Activated naive CD8-positive, alpha-beta T cell treated with anti-CD3 and anti-CD28 coated beads for 36 hours (primary cell): ENCODE measurements around the gene RBM47. TPM values are rescaled to one million over a fixed set of nuclear protein-coding genes. Genes with fewer than 3 reads are reported as not detected.
"Not testable (repeated sequence)": the region's sequence is repeated elsewhere in the genome, so short reads cannot be mapped to it uniquely, and the experiment has no call there.

Experiments
- DNase-seq: peaks from one replicate; pipeline ENCODE4 v3.0.0; 2021
- H3K27ac Mint-ChIP-seq: one replicate; pipeline ENCODE4 v1.8.0; 2022; ENCODE audit warnings: mild to moderate bottlenecking, moderate library complexity, mixed read lengths
- H3K27me3 Mint-ChIP-seq: one replicate; pipeline ENCODE4 v1.8.0; 2022; ENCODE audit warnings: mild to moderate bottlenecking, mixed read lengths
- H3K36me3 Mint-ChIP-seq: one replicate; pipeline ENCODE4 v1.8.0; 2021; ENCODE audit warnings: mild to moderate bottlenecking, mixed read lengths
- H3K4me1 Mint-ChIP-seq: one replicate; pipeline ENCODE4 v1.8.0; 2021; ENCODE audit warnings: mixed read lengths
- H3K4me3 Mint-ChIP-seq: one replicate; pipeline ENCODE4 v1.8.0; 2022; ENCODE audit warnings: mild to moderate bottlenecking, moderate library complexity, mixed read lengths
- H3K9me3 Mint-ChIP-seq: one replicate; pipeline ENCODE4 v1.8.0; 2022; ENCODE audit warnings: mixed read lengths
- total RNA-seq, 2 experiments: library from RNA; stranded (reverse); gene quantifications; one replicate each; pipeline ENCODE4 v1.2.3, GENCODE V29; 2021

The RBM47 gene
- total RNA-seq, 2 experiments from 2014 or later = 0.16 to 0.22 TPM

DNA sequence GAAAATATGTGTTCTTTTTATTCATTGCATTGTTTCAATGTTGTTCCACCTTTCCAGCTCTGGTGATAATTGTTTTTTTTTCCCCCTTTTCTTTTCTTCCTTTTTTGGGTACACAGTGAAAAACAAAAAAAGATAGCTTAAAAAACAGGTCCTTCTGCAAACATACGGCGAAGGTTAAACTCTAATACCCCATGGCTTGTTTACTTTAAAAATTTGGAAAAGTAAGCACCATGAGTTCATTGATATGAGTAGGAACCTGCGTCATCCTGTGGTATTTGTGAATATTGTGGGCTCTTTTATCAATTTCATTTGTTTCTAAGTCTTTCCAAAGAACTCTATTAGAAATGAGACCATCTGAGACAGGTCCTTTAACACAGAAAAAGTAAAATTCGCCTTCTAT lies 171.0 kb downstream of the RBM47 start:
- Mint-ChIP-seq H3K27ac (no peak overlapping the region), H3K4me1 (peaks cover 2% of the 10 kb centered on the region), H3K4me3 (no peak overlapping the region), H3K36me3 (no peaks in the 10 kb centered on the region), H3K27me3 (no peaks in the 10 kb centered on the region), H3K9me3 (no peaks in the 10 kb centered on the region)
- DNase-seq = no peak

GRCh38 chr4:40458109-40458508 lies 171.6 kb downstream of the RBM47 start:
- Mint-ChIP-seq H3K4me1 (peaks cover 2% of the 10 kb centered on the region), H3K27ac (no peak overlapping the region), H3K27me3 (no peaks in the 10 kb centered on the region), H3K4me3 (no peak overlapping the region), H3K9me3 (no peaks in the 10 kb centered on the region), H3K36me3 (no peaks in the 10 kb centered on the region)
- DNase-seq = no peak

DNA sequence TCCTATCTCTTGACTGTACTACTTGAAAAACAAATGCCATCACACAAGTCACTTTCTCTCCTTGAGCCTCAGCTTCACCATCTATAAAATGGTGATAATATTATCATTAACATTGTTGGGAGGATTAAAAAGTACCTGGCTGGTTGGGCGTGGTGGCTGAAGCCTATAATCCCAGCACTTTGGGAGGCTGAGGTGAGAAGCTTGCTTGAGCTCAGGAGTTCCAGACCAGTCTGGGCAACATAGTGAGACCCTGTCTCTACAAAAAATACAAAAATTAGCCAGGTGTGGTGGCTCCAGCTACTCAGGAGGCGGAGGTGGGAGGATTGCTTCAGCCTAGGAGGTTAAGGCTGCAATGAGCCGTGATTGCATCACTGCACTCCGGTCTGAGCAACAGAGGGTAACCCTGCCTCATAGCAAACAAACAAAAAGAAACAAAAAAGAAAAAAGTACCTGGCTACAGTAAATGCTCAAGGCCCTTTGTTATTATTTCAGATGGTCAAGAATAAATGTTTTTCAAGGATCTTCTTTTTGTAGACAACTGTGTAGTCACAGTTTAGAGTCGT lies 174.2 kb downstream of the RBM47 start:
- no peak overlapping the region for H3K4me3 Mint-ChIP-seq
- H3K27ac Mint-ChIP-seq = no peak overlapping the region
- no peaks in the 10 kb centered on the region for H3K36me3 Mint-ChIP-seq
- peaks cover 10% of the 10 kb centered on the region for H3K4me1 Mint-ChIP-seq
- no peaks in the 10 kb centered on the region for H3K9me3 Mint-ChIP-seq
- no peak for DNase-seq
- no peaks in the 10 kb centered on the region for H3K27me3 Mint-ChIP-seq

- Mint-ChIP-seq H3K36me3 (no peaks in the 10 kb centered on the region), H3K4me3 (no peak overlapping the region), H3K27ac (no peak overlapping the region), H3K4me1 (peaks cover 10% of the 10 kb centered on the region), H3K9me3 (no peaks in the 10 kb centered on the region), H3K27me3 (no peaks in the 10 kb centered on the region)
- DNase-seq = no peak
Observed at GRCh38 chr4:40454816-40455215, 174.8 kb downstream of the RBM47 start.

- H3K4me1 Mint-ChIP-seq = peaks cover 10% of the 10 kb centered on the region
- H3K27ac Mint-ChIP-seq = no peak overlapping the region
- no peaks in the 10 kb centered on the region for H3K27me3 Mint-ChIP-seq
- no peak overlapping the region for H3K4me3 Mint-ChIP-seq
- DNase-seq = no peak
- H3K36me3 Mint-ChIP-seq = no peaks in the 10 kb centered on the region
- H3K9me3 Mint-ChIP-seq = no peaks in the 10 kb centered on the region
Observed at GRCh38 chr4:40453912-40454311, 175.8 kb downstream of the RBM47 start.

GRCh38 chr4:40448875-40449274 lies 180.8 kb downstream of the RBM47 start:
- Mint-ChIP-seq H3K27ac (no peak overlapping the region), H3K9me3 (no peaks in the 10 kb centered on the region), H3K27me3 (no peaks in the 10 kb centered on the region), H3K36me3 (no peaks in the 10 kb centered on the region), H3K4me3 (no peak overlapping the region), H3K4me1 (peaks cover 10% of the 10 kb centered on the region)
- no peak for DNase-seq

DNA sequence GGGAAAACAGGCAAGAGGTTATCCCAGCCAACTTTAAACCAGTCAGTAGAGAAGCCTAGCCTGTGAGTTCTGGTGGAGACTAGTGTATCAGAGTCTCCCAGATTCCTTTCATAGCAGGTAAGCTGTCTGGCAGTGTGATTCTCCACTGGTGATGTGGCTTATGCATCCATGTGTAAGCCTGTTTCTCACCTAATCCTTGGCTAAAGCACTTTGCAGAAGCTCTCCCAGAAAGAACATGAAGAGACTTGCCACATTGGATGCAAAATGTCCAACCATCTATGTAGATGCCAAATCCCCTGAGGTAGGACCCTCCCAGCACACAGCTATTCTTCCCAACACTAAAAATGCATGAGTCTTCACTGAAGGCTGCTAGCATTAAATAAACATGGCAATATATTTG lies 182.8 kb downstream of the RBM47 start:
- DNase-seq = no peak
- Mint-ChIP-seq H3K9me3 (no peaks in the 10 kb centered on the region), H3K27me3 (no peaks in the 10 kb centered on the region), H3K4me3 (no peak overlapping the region), H3K4me1 (peaks cover 7% of the 10 kb centered on the region), H3K27ac (no peak overlapping the region), H3K36me3 (no peaks in the 10 kb centered on the region)

DNA sequence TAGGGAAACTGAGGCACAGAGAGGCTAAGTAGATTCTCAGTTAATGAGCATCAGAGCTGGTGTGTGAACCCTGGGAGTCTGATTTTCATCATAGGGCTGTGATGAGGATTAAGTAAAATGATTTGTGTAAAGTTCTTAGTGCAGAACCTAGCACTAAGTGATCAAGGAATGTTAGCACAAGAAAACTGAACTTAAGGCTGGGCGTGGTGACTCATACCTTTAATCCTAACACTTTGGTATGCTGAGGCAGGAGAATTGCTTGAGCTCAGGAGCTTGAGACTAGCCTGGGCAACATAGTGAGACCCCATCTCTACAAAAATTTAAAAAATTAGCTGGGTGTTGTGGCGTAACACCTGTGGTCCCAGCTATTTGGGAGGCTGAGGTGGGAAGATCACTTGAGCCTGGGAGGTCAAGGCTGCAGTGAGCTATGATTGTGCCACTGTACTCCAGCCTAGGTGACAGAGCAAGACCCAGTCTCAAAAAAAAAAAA lies 183.4 kb downstream of the RBM47 start:
- DNase-seq, H3K27me3 Mint-ChIP-seq, H3K4me1 Mint-ChIP-seq, H3K36me3 Mint-ChIP-seq, H3K4me3 Mint-ChIP-seq, H3K9me3 Mint-ChIP-seq, H3K27ac Mint-ChIP-seq: not testable (repeated sequence)

GRCh38 chr4:40445671-40446070 lies 184.0 kb downstream of the RBM47 start:
- Mint-ChIP-seq H3K4me3 (no peak overlapping the region), H3K9me3 (no peaks in the 10 kb centered on the region), H3K4me1 (peaks cover 6% of the 10 kb centered on the region), H3K27me3 (no peaks in the 10 kb centered on the region), H3K27ac (no peak overlapping the region), H3K36me3 (no peaks in the 10 kb centered on the region)
- no peak for DNase-seq

GRCh38 chr4:40441430-40441829 lies 188.2 kb downstream of the RBM47 start:
- no peak overlapping the region for H3K27ac Mint-ChIP-seq

GRCh38 chr4:40439519-40439918 lies 190.1 kb downstream of the RBM47 start:
- peaks cover 19% of the 10 kb centered on the region for H3K4me1 Mint-ChIP-seq
- H3K27me3 Mint-ChIP-seq = no peaks in the 10 kb centered on the region
- peaks cover 2% of the 10 kb centered on the region for H3K9me3 Mint-ChIP-seq
- no peak for DNase-seq
- H3K4me3 Mint-ChIP-seq = no peak overlapping the region
- no peak overlapping the region for H3K27ac Mint-ChIP-seq
- H3K36me3 Mint-ChIP-seq = no peaks in the 10 kb centered on the region

More at GRCh38 chr4:40441430-40441829, 188.2 kb downstream of the RBM47 start:
- no peak for DNase-seq
- Mint-ChIP-seq H3K4me1 (peaks cover 15% of the 10 kb centered on the region), H3K4me3 (no peak overlapping the region), H3K27me3 (no peaks in the 10 kb centered on the region), H3K9me3 (peaks cover 2% of the 10 kb centered on the region), H3K36me3 (no peaks in the 10 kb centered on the region)

- no peaks in the 10 kb centered on the region for H3K36me3 Mint-ChIP-seq
- no peaks in the 10 kb centered on the region for H3K27me3 Mint-ChIP-seq
- H3K4me1 Mint-ChIP-seq = peaks cover 29% of the 10 kb centered on the region
- H3K9me3 Mint-ChIP-seq = peaks cover 2% of the 10 kb centered on the region
- H3K4me3 Mint-ChIP-seq = no peak overlapping the region
- no peak for DNase-seq
- H3K27ac Mint-ChIP-seq = no peak overlapping the region
Observed at GRCh38 chr4:40438384-40439026, 191.2 kb downstream of the RBM47 start.

DNA sequence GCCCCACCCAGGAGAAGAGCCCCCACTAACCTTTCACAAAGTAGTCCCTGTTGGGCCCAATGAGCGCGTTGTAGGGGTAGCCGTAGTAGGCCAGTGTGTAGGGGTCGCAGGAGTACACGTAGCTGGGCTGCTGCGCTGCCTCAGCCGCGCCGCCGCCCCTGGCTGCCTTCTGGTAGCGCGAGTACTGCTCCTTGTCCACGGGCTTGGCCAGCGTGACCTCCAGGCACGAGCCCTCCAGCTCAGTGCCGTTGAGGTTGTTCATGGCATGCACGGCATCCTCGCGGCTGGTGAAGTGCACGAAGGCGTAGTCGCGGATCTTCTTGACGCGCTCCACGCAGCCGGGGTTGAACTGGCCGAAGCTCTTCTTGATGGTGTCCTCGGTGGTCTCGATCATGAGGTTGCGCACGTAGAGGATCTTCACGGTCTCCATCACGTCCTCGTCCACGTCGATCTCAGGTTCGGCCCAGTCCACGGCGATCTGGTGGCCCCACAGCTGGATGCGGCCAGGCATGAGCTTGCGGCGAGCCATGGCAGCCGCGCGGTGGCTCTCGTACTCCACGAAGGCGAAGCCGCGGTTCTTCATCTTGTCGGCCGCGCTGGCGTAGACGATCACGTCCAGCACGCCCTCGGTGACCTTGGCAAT lies 191.8 kb downstream of the RBM47 start:
- peaks cover 34% of the 10 kb centered on the region for H3K4me1 Mint-ChIP-seq
- H3K27ac Mint-ChIP-seq = no peak overlapping the region
- H3K36me3 Mint-ChIP-seq = no peaks in the 10 kb centered on the region
- no peak overlapping the region for H3K4me3 Mint-ChIP-seq
- H3K9me3 Mint-ChIP-seq = peaks cover 2% of the 10 kb centered on the region
- H3K27me3 Mint-ChIP-seq = no peaks in the 10 kb centered on the region
- DNase-seq = no peak

- H3K9me3 Mint-ChIP-seq, H3K36me3 Mint-ChIP-seq, H3K27me3 Mint-ChIP-seq, DNase-seq, H3K27ac Mint-ChIP-seq, H3K4me3 Mint-ChIP-seq: not testable (repeated sequence)
- peaks cover 34% of the 10 kb centered on the region for H3K4me1 Mint-ChIP-seq
Observed at GRCh38 chr4:40435306-40435705, 194.4 kb downstream of the RBM47 start.

GRCh38 chr4:40434126-40434687 lies 195.5 kb downstream of the RBM47 start:
- no peak for DNase-seq
- Mint-ChIP-seq H3K4me1 (peaks cover 30% of the 10 kb centered on the region), H3K36me3 (peaks cover 3% of the 10 kb centered on the region), H3K27me3 (no peaks in the 10 kb centered on the region), H3K27ac (peak overlapping the region; percentile 75), H3K4me3 (no peak overlapping the region), H3K9me3 (peaks cover 2% of the 10 kb centered on the region)
